Nephron progenitor cell (in vitro differentiated cells): ENCODE measurements around the gene BLVRA.
"Not testable (repeated sequence)": the region's sequence is repeated elsewhere in the genome, so short reads cannot be mapped to it uniquely, and the experiment has no call there.

Source experiments
- DNase-seq: peaks from one replicate; pipeline ENCODE4 v3.0.0; 2021
- H3K27ac Mint-ChIP-seq: 2 replicates; pipeline ENCODE4 v1.8.0; 2021; ENCODE audit warnings: mild to moderate bottlenecking, moderate library complexity, mixed read lengths
- H3K27me3 Mint-ChIP-seq: 2 replicates; pipeline ENCODE4 v1.8.0; 2021; ENCODE audit warnings: mild to moderate bottlenecking, low read depth, mixed read lengths; ENCODE audit not compliant: poor library complexity
- H3K36me3 Mint-ChIP-seq: 2 replicates; pipeline ENCODE4 v1.8.0; 2021; ENCODE audit warnings: low read depth, mixed read lengths
- H3K4me1 Mint-ChIP-seq: 2 replicates; pipeline ENCODE4 v1.8.0; 2021; ENCODE audit warnings: mixed read lengths
- H3K4me3 Mint-ChIP-seq: 2 replicates; pipeline ENCODE4 v1.8.0; 2021; ENCODE audit warnings: mild to moderate bottlenecking, moderate library complexity, mixed read lengths
- H3K9me3 Mint-ChIP-seq: 2 replicates; pipeline ENCODE4 v1.8.0; 2021; ENCODE audit warnings: mild to moderate bottlenecking, moderate library complexity, mixed read lengths
- CTCF ChIP-seq: fragments of 200-600 bp; sonication (generic); IDR thresholded peaks from 2 replicates; pipeline ENCODE4 v1.5.0; 2021; ENCODE audit warnings: antibody characterized with exemption

BLVRA gene

GRCh38 chr7:43781726-43782607, 23.5 kb downstream of the BLVRA start:
- Mint-ChIP-seq H3K9me3 (peaks cover 28% of the 10 kb centered on the region), H3K4me1 (no peaks in the 10 kb centered on the region), H3K36me3 (peaks cover 56% of the 10 kb centered on the region), H3K27ac (no peak overlapping the region), H3K4me3 (no peak overlapping the region), H3K27me3 (peaks cover 3% of the 10 kb centered on the region)
- DNase-seq: no peak
- TF ChIP-seq CTCF: no peak

GRCh38 chr7:43782768-43783555, 24.5 kb downstream of the BLVRA start:
- no peak for TF ChIP-seq CTCF
- no peak for DNase-seq
- Mint-ChIP-seq H3K9me3 (peaks cover 22% of the 10 kb centered on the region), H3K4me3 (no peak overlapping the region), H3K27me3 (peaks cover 3% of the 10 kb centered on the region), H3K27ac (no peak overlapping the region), H3K36me3 (peaks cover 53% of the 10 kb centered on the region), H3K4me1 (no peaks in the 10 kb centered on the region)

GRCh38 chr7:43784030-43784584, 25.6 kb downstream of the BLVRA start:
- peaks cover 15% of the 10 kb centered on the region for H3K9me3 Mint-ChIP-seq
- H3K4me3 Mint-ChIP-seq: no peak overlapping the region
- no peaks in the 10 kb centered on the region for H3K4me1 Mint-ChIP-seq
- H3K27me3 Mint-ChIP-seq: peaks cover 3% of the 10 kb centered on the region
- no peak for TF ChIP-seq CTCF
- peaks cover 51% of the 10 kb centered on the region for H3K36me3 Mint-ChIP-seq
- no peak for DNase-seq
- no peak overlapping the region for H3K27ac Mint-ChIP-seq

- not testable (repeated sequence) for H3K9me3 Mint-ChIP-seq
These were observed 26.2 kb downstream of the BLVRA start for GRCh38 chr7:43784585-43785087.

GRCh38 chr7:43785420-43785819, 26.9 kb downstream of the BLVRA start:
- H3K9me3 Mint-ChIP-seq: peaks cover 3% of the 10 kb centered on the region
- no peak overlapping the region for H3K27ac Mint-ChIP-seq
- H3K4me1 Mint-ChIP-seq: no peaks in the 10 kb centered on the region
- H3K36me3 Mint-ChIP-seq: peaks cover 38% of the 10 kb centered on the region
- no peak for DNase-seq
- H3K4me3 Mint-ChIP-seq: no peak overlapping the region
- no peaks in the 10 kb centered on the region for H3K27me3 Mint-ChIP-seq
- TF ChIP-seq CTCF: no peak

More at GRCh38 chr7:43784585-43785087, 26.2 kb downstream of the BLVRA start:
- H3K4me3 Mint-ChIP-seq, H3K27ac Mint-ChIP-seq, H3K4me1 Mint-ChIP-seq, DNase-seq, H3K27me3 Mint-ChIP-seq: not testable (repeated sequence)
- peaks cover 46% of the 10 kb centered on the region for H3K36me3 Mint-ChIP-seq

- Mint-ChIP-seq H3K9me3 (no peaks in the 10 kb centered on the region), H3K27me3 (no peaks in the 10 kb centered on the region), H3K36me3 (peaks cover 27% of the 10 kb centered on the region), H3K4me3 (no peak overlapping the region), H3K4me1 (no peaks in the 10 kb centered on the region), H3K27ac (no peak overlapping the region)
- no peak for TF ChIP-seq CTCF
- no peak for DNase-seq
These were observed 29.3 kb downstream of the BLVRA start for GRCh38 chr7:43787771-43788170.
